ENCODE results near the gene SLC2A4RG.

The SLC2A4RG gene, protein sequence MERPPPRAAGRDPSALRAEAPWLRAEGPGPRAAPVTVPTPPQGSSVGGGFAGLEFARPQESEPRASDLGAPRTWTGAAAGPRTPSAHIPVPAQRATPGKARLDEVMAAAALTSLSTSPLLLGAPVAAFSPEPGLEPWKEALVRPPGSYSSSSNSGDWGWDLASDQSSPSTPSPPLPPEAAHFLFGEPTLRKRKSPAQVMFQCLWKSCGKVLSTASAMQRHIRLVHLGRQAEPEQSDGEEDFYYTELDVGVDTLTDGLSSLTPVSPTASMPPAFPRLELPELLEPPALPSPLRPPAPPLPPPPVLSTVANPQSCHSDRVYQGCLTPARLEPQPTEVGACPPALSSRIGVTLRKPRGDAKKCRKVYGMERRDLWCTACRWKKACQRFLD

DNA sequence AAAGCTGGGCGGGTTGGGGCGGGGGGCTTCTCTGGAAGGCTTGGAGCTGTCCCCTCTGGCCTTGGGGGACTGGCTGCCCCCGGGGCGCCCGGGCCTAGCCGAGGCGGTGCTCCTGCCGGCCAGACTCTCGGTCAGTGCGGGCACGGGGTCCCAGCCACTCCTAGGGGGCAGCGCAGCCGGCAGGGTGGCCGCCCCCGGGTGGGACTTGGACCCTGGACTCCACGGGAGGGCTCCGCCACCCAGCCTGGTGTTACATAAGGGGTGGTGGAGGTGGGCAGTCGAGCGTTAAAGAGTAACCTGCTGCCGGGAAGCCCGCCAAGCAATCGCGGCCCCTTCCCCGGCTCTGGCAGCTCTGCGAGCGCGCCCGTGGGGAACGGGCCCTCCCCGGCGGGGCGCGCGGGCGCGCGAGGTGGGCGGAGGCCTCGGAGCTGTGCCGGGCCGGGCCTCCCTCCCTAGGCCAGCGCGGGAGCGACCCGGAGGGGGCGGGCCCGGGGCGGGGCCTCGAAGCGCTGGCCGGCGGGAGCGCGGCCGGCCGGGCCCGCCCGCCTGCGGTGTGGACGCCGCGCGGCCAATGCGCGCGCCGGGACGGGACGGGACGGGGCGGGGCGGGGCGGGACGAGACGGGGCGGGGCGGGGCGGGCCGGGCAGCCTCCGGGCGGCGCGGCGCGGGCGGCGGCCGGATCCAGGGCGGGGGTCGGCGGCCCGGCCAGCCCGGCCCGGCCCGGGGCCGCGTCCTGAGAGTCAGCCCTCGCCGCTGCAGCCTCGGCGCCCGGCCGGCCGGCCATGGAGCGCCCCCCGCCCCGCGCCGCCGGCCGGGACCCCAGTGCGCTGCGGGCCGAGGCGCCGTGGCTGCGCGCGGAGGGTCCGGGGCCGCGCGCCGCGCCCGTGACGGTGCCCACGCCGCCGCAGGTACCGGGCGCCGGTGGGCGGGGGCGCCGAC lies at the start of gene SLC2A4RG:
Gene SLC2A4RG (plus strand): TSS at position 647 of the 940 bp plus-strand sequence. CDS start 137 bp downstream, at position 784.
- no peak for FAIRE-seq

DNA sequence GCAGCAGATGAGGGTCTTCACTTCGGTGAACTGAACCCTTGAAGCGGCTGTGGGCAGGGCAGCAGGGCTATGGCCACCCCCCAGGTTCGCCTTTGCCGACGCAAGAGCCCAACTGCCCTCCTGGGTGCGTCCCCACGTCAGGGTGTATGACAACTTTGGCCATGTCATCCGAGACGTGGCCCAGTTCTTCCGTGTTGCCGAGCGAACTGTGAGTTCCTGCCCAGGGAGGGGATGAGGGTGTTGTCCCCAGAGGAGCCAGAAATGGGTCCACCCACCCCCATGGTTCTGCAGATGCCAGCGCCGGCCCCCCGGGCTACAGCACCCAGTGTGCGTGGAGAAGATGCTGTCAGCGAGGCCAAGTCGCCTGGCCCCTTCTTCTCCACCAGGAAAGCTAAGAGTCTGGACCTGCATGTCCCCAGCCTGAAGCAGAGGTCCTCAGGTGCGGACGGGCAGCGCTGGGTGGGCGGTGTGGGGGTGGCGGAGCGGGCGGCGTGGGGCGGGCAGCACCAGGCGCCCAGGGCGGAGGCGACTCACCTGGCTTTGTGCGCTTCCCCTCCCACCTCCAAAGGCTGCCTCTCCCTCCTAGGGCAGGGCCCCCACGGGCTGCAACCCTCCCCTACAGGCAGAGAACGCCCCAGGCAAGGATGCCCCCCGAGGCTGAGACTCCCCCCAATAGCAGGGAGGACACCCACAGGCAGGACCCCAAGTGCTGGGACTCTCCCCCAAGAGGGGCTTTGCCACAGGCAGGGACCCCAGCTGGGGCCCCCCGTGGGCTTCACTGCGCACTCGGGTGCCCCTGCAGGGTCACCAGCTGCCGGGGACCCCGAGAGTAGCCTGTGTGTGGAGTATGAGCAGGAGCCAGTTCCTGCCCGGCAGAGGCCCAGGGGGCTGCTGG lies 49.3 kb upstream of the SLC2A4RG start:
- no peak for FAIRE-seq

DNA sequence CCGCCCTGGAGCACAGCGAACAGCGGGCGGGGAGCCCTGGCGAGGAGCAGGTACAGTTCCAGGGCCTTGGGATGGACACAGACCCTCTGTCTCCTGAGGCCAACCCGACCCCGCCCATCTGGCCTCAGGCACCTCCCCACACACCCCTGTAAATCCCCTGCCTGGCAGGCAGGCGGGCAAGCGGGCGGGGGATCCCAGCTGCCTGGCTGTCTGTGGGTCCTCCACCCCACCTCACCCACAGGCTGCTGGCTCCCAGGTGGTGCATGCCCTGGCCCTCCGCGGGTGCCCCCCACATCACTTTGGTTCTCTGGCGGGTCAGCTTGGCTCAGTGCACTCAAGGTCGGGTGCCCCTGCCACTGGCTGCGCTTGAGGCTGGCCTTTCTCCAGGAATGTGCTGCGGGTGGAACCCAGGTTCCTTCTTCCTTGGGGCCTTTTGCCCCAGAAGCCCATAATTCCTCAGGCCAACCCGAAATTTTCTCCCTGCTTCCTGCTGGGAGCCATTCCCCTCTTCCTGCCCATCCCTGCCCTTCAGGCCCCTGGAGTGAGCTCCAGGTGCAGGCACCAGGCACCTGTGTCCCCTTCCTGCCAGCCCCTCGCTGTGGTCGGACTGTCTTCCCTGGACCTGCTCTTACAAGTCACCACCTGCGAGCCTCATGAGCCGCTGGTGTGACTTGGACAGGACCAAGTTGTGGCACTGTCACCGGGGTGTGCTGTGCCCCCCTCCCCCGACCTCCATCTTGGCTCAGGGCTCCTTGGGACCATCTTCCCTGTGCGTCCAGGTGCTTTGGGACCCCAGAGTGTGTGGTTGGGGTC lies 48.5 kb upstream of the SLC2A4RG start:
- no peak for FAIRE-seq

DNA sequence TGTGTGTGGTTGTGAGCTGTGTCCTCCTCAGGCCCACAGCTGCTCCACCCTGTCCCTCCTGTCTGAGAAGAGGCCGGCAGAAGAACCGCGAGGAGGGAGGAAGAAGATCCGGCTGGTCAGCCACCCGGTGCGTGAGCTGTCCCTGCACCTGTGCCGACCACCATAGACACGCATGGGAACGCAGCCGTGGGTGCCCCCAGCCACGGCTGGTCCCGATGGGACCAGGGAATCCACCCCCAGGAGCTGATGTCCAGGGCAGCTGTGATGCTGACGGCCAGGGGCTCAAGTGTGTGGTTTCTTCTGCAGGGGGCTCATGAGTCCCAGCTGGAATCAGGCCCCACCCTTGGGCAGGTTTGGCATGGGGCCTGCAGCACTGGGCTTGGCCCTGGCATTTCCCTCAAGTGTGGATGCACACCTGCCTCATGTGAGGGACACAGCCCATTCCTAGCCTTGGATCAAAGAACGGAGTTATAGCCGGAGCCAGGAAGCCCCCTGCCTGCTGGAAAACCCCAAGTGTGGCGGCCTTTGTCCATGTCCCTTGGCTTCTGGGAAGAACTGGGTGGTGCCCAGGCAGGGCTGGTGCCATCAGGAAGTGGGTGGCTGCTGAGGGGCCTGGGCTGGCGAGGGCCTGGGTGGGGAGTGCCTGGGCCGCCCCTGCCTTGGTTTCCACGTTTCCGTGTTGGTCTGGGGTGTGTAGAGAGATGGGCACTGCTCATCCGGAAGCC lies 47.7 kb upstream of the SLC2A4RG start:
- FAIRE-seq: no peak

DNA sequence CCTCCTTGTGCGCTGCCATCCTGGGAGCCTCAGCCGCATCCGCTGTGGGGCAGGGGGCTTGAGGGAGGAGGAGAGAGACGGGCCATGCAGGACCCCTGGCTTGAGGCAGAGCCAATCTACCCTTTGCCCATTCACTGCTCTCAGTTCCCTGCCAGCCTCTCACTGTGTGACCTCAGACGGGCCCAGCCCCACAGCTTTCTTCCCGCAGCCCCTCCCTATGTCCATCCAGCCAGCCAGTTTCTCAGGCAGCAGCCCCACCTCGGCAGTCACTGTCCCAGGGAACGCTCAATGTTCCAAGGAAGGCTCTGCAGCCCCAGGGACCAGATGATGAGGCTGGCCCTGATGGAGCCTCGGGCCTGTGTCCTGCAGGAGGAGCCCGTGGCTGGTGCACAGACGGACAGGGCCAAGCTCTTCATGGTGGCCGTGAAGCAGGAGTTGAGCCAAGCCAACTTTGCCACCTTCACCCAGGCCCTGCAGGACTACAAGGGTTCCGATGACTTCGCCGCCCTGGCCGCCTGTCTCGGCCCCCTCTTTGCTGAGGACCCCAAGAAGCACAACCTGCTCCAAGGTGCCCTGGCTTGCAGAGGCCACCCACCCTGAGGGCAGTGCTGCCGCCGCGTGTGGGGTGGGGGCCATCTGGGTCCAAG lies 47.0 kb upstream of the SLC2A4RG start:
- FAIRE-seq: no peak

DNA sequence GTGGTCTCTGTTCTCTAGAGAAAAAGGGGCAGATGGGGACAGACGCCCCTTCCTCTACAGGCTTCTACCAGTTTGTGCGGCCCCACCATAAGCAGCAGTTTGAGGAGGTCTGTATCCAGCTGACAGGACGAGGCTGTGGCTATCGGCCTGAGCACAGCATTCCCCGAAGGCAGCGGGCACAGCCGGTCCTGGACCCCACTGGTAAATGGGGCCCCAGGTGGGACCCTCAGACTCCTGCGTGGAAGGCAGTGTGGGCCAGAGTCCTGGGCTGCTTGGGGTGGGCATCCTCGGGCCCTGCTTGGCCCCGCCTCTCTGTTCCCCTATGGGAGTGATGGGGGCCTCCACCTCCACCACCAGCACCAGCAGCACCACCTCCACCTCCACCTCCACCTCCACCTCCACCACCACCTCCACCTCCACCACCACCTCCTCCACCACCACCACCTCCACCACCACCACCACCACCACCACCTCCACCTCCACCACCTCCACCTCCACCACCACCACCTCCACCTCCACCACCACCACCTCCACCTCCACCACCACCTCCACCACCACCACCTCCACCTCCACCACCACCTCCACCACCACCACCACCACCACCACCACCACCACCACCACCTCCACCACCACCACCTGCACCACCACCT lies 46.4 kb upstream of the SLC2A4RG start:
- no peak for FAIRE-seq

DNA sequence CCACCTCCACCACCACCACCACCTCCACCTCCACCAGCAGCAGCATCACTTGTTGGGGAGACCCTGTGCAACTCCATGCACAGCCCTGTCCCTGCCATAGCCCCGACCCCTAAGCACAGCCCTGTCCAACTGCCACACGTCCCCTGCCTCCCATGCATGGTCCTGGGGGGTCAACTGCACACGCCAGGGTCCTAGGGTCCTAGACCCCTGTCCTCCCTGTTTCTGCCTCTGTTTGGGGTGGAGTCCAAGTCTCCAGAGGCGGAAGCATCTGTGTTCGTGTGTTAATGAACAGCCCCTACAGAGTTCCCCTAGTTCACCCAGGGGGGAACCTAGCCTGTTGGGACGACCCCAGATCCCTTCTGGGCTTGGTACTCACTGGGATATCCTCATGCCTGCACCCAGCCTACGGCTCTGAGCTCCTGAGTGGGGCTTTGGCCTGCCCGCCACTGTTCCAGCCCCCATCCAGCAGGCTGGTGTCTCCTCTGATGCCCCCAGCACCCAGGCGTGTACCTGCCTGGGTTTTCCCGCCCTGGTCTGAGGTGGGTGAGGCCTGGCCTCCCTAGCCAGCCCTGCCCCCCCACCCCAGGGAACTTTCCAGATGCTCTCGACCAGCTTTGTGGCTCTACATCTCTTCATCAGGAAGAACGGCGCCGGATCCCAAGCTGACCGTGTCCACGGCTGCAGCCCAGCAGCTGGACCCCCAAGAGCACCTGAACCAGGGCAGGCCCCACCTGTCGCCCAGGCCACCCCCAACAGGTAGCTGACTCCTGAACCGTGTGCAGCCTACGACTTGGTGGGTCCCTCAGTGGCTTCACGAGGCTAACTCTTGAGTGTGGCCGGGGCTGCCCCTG lies 45.6 kb upstream of the SLC2A4RG start:
- no peak for FAIRE-seq

DNA sequence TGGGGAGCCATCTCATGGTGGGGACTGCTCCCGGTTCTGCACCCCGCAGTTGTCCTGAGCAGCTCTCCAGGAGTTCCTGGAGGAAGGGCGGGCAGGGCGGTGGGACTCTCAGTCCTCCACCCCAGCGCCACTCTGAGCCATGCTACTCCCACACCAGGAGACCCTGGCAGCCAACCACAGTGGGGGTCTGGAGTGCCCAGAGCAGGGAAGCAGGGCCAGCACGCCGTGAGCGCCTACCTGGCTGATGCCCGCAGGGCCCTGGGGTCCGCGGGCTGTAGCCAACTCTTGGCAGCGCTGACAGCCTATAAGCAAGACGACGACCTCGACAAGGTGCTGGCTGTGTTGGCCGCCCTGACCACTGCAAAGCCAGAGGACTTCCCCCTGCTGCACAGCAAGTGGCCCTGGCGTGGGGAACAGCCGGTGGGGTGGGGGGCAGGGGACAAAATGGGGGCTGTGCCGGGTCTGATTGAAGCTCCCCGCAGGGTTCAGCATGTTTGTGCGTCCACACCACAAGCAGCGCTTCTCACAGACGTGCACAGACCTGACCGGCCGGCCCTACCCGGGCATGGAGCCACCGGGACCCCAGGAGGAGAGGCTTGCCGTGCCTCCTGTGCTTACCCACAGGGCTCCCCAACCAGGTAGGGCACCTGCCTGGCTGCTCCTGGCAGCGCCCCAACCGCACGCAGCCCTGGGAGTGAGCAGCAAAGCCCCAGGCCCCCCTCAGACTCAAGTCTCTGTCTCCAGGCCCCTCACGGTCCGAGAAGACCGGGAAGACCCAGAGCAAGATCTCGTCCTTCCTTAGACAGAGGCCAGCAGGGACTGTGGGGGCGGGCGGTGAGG lies 44.8 kb upstream of the SLC2A4RG start:
- FAIRE-seq: no peak

DNA sequence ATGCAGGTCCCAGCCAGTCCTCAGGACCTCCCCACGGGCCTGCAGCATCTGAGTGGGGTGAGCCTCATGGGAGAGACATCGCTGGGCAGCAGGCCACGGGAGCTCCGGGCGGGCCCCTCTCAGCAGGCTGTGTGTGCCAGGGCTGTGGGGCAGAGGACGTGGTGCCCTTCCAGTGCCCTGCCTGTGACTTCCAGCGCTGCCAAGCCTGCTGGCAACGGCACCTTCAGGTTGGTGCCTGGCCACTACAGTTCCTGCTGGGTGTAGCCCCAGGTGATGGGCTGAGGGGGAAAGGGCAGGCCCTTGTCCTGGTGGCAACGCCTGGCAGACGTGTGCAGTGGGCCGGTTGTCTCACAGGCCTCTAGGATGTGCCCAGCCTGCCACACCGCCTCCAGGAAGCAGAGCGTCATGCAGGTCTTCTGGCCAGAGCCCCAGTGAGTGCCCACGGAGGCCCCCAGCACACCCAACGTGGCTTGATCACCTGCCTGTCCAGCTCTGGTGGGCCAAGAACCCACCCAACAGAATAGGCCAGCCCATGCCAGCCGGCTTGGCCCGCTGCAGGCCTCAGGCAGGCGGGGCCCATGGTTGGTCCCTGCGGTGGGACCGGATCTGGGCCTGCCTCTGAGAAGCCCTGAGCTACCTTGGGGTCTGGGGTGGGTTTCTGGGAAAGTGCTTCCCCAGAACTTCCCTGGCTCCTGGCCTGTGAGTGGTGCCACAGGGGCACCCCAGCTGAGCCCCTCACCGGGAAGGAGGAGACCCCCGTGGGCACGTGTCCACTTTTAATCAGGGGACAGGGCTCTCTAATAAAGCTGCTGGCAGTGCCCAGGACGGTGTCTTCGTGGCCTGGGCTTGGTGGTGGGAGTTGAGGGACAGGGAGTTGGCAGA lies 43.9 kb upstream of the SLC2A4RG start:
- FAIRE-seq: no peak

DNA sequence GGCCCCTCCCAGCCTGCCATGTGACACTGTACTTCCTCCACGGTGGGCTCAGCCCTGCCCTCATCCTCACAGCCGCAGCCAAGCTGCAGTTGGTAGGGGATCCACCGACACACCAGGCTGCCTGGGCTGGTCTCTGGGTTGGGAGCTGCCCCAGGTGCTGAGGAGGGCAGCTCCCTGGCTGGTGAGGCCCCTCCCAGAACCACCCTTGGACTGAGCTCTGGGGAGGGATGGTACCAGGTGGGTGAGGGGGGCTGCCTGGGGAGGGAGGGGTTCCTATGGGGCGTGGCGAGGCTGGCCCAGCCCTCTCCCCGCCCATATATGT lies 43.3 kb upstream of the SLC2A4RG start:
- no peak for FAIRE-seq

DNA sequence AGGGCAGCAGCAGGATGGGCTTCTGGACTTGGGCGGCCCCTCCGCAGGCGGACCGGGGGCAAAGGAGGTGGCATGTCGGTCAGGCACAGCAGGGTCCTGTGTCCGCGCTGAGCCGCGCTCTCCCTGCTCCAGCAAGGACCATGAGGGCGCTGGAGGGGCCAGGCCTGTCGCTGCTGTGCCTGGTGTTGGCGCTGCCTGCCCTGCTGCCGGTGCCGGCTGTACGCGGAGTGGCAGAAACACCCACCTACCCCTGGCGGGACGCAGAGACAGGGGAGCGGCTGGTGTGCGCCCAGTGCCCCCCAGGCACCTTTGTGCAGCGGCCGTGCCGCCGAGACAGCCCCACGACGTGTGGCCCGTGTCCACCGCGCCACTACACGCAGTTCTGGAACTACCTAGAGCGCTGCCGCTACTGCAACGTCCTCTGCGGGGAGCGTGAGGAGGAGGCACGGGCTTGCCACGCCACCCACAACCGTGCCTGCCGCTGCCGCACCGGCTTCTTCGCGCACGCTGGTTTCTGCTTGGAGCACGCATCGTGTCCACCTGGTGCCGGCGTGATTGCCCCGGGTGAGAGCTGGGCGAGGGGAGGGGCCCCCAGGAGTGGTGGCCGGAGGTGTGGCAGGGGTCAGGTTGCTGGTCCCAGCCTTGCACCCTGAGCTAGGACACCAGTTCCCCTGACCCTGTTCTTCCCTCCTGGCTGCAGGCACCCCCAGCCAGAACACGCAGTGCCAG lies 42.8 kb upstream of the SLC2A4RG start, which contains the start of gene TNFRSF6B:
Gene TNFRSF6B (plus strand): TSS at position 25 of the 729 bp plus-strand sequence. CDS start 116 bp downstream, at position 141.
- FAIRE-seq: no peak

DNA sequence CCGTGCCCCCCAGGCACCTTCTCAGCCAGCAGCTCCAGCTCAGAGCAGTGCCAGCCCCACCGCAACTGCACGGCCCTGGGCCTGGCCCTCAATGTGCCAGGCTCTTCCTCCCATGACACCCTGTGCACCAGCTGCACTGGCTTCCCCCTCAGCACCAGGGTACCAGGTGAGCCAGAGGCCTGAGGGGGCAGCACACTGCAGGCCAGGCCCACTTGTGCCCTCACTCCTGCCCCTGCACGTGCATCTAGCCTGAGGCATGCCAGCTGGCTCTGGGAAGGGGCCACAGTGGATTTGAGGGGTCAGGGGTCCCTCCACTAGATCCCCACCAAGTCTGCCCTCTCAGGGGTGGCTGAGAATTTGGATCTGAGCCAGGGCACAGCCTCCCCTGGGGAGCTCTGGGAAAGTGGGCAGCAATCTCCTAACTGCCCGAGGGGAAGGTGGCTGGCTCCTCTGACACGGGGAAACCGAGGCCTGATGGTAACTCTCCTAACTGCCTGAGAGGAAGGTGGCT lies 42.2 kb upstream of the SLC2A4RG start:
- no peak for FAIRE-seq

DNA sequence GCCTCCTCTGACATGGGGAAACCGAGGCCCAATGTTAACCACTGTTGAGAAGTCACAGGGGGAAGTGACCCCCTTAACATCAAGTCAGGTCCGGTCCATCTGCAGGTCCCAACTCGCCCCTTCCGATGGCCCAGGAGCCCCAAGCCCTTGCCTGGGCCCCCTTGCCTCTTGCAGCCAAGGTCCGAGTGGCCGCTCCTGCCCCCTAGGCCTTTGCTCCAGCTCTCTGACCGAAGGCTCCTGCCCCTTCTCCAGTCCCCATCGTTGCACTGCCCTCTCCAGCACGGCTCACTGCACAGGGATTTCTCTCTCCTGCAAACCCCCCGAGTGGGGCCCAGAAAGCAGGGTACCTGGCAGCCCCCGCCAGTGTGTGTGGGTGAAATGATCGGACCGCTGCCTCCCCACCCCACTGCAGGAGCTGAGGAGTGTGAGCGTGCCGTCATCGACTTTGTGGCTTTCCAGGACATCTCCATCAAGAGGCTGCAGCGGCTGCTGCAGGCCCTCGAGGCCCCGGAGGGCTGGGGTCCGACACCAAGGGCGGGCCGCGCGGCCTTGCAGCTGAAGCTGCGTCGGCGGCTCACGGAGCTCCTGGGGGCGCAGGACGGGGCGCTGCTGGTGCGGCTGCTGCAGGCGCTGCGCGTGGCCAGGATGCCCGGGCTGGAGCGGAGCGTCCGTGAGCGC lies 41.6 kb upstream of the SLC2A4RG start:
- no peak for FAIRE-seq

DNA sequence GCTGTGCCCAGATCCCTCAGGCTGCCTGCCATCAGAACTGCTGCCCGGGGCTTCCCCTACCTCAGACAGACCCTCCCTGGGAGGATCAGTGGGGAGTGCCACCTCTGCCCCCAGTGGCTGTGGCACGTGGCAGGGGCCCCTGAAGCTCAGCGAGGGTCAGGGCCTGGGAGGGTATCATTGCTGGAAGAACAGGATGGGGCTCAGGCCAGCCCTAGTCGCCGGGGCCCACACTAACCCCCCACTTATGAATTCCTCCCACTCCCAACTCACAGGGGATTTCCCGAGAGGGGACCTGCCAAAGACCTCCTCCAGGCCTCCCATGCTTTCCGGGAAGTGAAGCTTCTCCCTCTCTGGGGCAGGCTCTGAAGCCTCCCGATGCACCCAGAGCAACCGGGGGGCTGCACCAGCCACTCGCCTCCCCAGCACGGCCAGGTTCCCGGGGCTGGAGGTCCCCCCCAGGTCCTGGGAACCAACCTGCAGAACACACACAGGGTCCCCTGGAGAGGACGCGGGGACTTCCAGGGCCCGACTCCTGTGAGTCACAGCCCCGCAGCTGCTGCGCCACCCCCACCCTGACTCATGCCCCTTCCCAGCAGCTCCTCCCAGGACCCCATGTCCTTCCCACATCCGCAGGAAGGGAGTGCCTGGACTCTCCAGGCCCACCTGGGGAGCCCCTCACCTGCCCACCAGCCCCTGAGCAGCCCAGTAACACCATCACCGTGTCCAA lies 40.7 kb upstream of the SLC2A4RG start:
- no peak for FAIRE-seq

All from TTC549 (cell line).